Measurements from ENCODE around the gene SKOR2. TPM values are rescaled to one million over a fixed set of nuclear protein-coding genes. Genes with fewer than 3 reads are reported as not detected.

The SKOR2 gene
- total and polyA plus RNA-seq, 9 of the 15 experiments (the other 6 are each of a cell fraction or from before 2014, with no cell fraction given) = not detected

DNA sequence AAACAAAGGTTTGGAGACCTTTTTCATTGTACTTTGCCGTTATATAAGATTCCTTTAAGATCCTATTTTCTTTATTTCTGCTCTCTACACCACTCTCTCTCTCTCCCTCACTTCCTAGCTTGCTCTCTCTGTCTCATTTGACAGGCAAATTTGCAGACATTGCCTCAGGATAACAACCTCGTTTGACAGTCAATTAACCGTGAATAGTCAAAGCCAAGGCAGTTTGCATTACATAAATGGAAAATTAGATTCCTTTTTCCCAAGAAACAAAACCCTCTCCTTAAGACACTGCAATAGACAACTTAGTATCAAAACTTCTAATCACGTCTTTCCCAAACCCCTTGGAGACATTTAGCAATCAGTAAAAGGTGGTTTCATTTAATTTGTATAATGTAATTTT is 7.4 kb downstream of the SKOR2 start:
- no peak overlapping the region for H3K9ac ChIP-seq (ENCODE audit: insufficient read depth in 1 of 2, low read depth in 2 of 2, low read length in 2 of 2)
- no peaks in the 10 kb centered on the region for H3K79me2 ChIP-seq (ENCODE audit: control insufficient read depth, insufficient read depth, low read length)
- H3K4me2 ChIP-seq (ENCODE audit: insufficient read depth, low read length) = no peak overlapping the region
- H3K36me3 ChIP-seq (ENCODE audit: control insufficient read depth, insufficient read depth, low read length) = no peaks in the 10 kb centered on the region
- TF ChIP-seq BMI1 (IDR thresholded peaks at IDR 0.05; ENCODE audit: low read length) = no peak
- WGBS (ENCODE audit: insufficient coverage, low coverage, missing lambda C conversion rate) = 0% methylated on average over 4 of the region's 4 CpGs
- intact Hi-C loops (cut with micrococcal nuclease) = no loop called here
- no peak for DNase-seq (ENCODE audit: extremely low read depth in 1 of 4, low spot score in 3 of 4)
- in situ Hi-C loops (cut with MboI) = no loop called here
- BruUV-seq (replicated peaks) = no TSS peak
- no peak for FAIRE-seq
- no peaks in the 10 kb centered on the region for H3K4me1 ChIP-seq (replicated peaks in 1 of 2; ENCODE audit: control insufficient read depth in 2 of 2, insufficient read depth in 2 of 2, low read length in 2 of 2)
- CTCF ChIA-PET (ENCODE audit: low intra/inter-chr PET ratio) = no interaction called here
- no peak for ATAC-seq
- H3K4me3 ChIP-seq = no peak overlapping the region
- no peaks in the 10 kb centered on the region for H3K9me1 ChIP-seq (ENCODE audit: control insufficient read depth, insufficient read depth, low read length)
- H3K27ac ChIP-seq (ENCODE audit: extremely low read depth, low read depth, low read length) = no peak overlapping the region
- no peaks in the 10 kb centered on the region for H4K20me1 ChIP-seq (replicated peaks; ENCODE audit: control insufficient read depth, insufficient read depth, low read length)
- peaks cover 0 to 5% of the 10 kb centered on the region in 2 experiments; a peak in 2 of 5 replicates for H3K27me3 ChIP-seq (ENCODE audit: control insufficient read depth in 2 of 2, insufficient read depth in 2 of 2, low read length in 2 of 2)
- H2AFZ ChIP-seq (ENCODE audit: low read depth, low read length) = no peak overlapping the region
- POLR2A ChIA-PET = no interaction called here
- no peaks in the 10 kb centered on the region for H3K9me3 ChIP-seq (replicated peaks; ENCODE audit: control insufficient read depth, insufficient read depth, low read depth, low read length)

DNA sequence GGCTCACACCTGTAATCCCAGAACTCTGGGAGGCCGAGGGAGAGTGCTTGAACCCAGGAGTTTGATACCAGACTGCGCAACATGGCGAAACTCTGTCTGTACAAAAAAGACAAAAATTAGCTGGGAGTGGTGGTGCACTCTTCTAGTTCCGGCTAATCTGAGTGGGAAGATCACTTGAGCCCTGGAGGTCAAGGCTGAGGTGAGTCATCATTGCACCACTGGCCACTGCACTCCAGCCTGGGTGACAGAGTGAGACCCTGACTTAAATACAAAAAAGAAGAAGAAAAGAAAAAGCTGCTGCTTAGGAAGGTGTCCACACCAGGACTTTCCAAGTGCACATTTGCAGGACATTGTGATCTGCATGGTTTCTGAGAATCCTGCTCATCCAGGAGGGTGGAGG is 16.4 kb downstream of the SKOR2 start:
- ATAC-seq = peak; percentile 61
- FAIRE-seq = no peak
- no peak overlapping the region for H3K4me3 ChIP-seq
- H3K9ac ChIP-seq (ENCODE audit: insufficient read depth in 1 of 2, low read depth in 2 of 2, low read length in 2 of 2) = no peak overlapping the region
- no peak overlapping the region for H3K4me2 ChIP-seq (ENCODE audit: insufficient read depth, low read length)
- WGBS (ENCODE audit: insufficient coverage, low coverage, missing lambda C conversion rate) = 0% methylated on average over 3 of the region's 4 CpGs
- H3K36me3 ChIP-seq (ENCODE audit: control insufficient read depth, insufficient read depth, low read length) = no peaks in the 10 kb centered on the region
- H3K79me2 ChIP-seq (ENCODE audit: control insufficient read depth, insufficient read depth, low read length) = no peaks in the 10 kb centered on the region
- DNase-seq (ENCODE audit: extremely low read depth in 1 of 4, low spot score in 3 of 4) = peak in 1 of 4 experiments; percentile 14
- ChIA-PET CTCF (ENCODE audit: low intra/inter-chr PET ratio) (no interaction called here), POLR2A (interaction anchor here (0.6 kb wide), 1 partner anchor 228 kb away, joined by 3 read pairs; no protein-coding TSS in a partner anchor)
- intact Hi-C loops (cut with micrococcal nuclease) (no loop called here), in situ Hi-C loops (cut with MboI) (no loop called here)
- H3K9me1 ChIP-seq (ENCODE audit: control insufficient read depth, insufficient read depth, low read length) = no peaks in the 10 kb centered on the region
- no peak overlapping the region for H2AFZ ChIP-seq (ENCODE audit: low read depth, low read length)
- peaks cover 0 to 2% of the 10 kb centered on the region in 2 experiments; a peak in 1 of 5 replicates for H3K27me3 ChIP-seq (ENCODE audit: control insufficient read depth in 2 of 2, insufficient read depth in 2 of 2, low read length in 2 of 2)
- H3K9me3 ChIP-seq (replicated peaks; ENCODE audit: control insufficient read depth, insufficient read depth, low read depth, low read length) = no peaks in the 10 kb centered on the region
- H3K27ac ChIP-seq (ENCODE audit: extremely low read depth, low read depth, low read length) = no peak overlapping the region
- H4K20me1 ChIP-seq (replicated peaks; ENCODE audit: control insufficient read depth, insufficient read depth, low read length) = no peaks in the 10 kb centered on the region
- H3K4me1 ChIP-seq (replicated peaks in 1 of 2; ENCODE audit: control insufficient read depth in 2 of 2, insufficient read depth in 2 of 2, low read length in 2 of 2) = no peaks in the 10 kb centered on the region; a peak in 1 of 5 replicates
- peak; percentile 80 for TF ChIP-seq JUND (IDR thresholded peaks at IDR 0.05; ENCODE audit: borderline replicate concordance, low read depth, low read length)
- TF ChIP-seq JUND (tag; IDR thresholded peaks at IDR 0.05; ENCODE audit: borderline replicate concordance, low read depth, low read length) = peak; percentile 67; the same call in 1 of the 3 replicates
- TF ChIP-seq, protein P1, sequence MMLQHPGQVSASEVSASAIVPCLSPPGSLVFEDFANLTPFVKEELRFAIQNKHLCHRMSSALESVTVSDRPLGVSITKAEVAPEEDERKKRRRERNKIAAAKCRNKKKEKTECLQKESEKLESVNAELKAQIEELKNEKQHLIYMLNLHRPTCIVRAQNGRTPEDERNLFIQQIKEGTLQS (IDR thresholded peaks at IDR 0.05) = peak; percentile 70
- TF ChIP-seq, protein P1 (CRISPR knock-in tag; conservative IDR thresholded peaks at IDR 0.05) = no peak
- TF ChIP-seq FOSL1 (tag; conservative IDR thresholded peaks at IDR 0.05) = peak; percentile 61
- no peak for TF ChIP-seq ARID1B (IDR thresholded peaks at IDR 0.05)
- BruUV-seq (replicated peaks) = no TSS peak
